Iris pigment epithelial cell (primary cell): ENCODE results near the gene CHCHD3.
"Not testable (repeated sequence)": the region's sequence is repeated elsewhere in the genome, so short reads cannot be mapped to it uniquely, and the experiment has no call there.

Experiments
- DNase-seq: peaks from one replicate; pipeline ENCODE4 v3.0.0-alpha.2; 2011; ENCODE audit warnings: low read depth

The CHCHD3 gene

DNA sequence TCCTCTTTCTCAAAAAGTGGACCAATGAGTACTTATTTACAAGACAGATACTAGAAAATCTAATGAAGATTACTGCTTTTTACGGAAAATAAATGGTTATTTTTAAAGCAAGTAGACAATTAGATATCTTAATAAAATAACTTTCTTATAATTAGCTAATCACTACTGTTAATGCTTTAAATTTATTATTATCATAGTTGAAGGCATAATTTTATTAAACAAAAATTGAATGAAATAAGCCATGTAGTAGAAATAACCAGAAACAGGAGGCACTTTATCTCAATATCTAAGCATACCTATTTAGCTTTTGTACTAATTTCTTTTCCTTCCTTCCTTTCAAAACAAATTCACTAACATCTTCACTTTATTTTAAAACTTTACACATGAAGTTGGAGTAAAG is 134.9 kb downstream of the CHCHD3 start:
- no peak for DNase-seq

- no peak for DNase-seq
Measured at GRCh38 chr7:132944774-132945173, 137.1 kb downstream of the CHCHD3 start.

DNA sequence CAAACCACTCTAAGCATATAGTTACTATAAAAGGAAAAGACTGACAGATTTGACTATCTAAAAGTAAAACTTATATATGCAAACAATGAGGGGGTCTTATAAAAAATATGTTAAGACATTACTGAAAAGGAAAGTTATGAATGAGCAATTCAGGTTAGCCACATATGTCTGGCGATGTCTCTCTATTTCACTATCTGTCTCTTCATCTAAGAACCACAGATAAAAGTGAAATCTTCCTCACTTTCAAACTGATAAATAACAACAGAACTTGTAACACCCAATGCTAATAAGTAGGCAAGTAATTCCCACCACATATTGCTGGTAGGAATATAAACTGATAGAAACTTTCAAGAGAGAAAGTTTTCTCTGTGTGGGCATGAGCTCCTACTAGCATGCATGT is 138.2 kb downstream of the CHCHD3 start:
- no peak for DNase-seq

- DNase-seq: peak; percentile 16
Measured at GRCh38 chr7:132942701-132943100, 139.2 kb downstream of the CHCHD3 start.

DNA sequence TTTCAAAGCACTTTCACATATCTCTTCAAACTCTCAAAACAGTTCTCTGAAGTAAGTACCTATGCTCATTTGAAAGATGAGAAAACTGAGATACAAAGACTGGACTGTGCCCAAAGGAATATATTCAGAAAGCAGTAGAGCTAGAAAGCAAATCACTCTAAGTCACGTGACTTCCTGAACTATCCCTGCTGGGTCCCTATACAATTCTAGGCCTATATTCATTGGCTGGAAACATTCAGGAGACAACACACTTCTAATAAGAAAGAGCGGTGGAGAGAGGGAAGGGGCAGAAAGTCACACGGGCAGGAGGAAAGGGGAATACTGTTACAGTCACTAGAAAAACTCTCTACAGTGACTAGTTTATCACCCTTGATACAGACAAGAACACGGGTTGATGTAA is 140.0 kb downstream of the CHCHD3 start:
- no peak for DNase-seq

GRCh38 chr7:132941428-132941827 is 140.5 kb downstream of the CHCHD3 start:
- no peak for DNase-seq

GRCh38 chr7:132940084-132940483 is 141.8 kb downstream of the CHCHD3 start:
- no peak for DNase-seq

DNA sequence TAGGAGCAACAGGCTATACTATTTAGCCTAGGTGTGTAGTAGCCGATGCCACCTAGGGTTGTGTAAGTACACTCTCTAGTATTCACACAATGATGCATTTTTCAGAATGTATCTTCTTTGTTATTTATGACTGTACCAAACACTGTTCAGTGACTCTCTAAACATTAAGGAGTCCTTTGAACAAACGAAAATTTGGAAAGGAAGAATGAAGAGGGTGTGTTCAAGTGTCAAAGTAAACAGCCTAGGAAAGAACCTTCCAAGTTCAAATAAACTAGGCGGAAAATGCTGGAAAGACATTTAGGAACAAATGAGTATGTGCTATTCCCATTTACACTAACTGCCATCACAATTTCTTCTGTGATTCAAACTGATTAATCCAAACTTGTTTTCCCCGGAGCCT is 142.4 kb downstream of the CHCHD3 start:
- DNase-seq: no peak

DNA sequence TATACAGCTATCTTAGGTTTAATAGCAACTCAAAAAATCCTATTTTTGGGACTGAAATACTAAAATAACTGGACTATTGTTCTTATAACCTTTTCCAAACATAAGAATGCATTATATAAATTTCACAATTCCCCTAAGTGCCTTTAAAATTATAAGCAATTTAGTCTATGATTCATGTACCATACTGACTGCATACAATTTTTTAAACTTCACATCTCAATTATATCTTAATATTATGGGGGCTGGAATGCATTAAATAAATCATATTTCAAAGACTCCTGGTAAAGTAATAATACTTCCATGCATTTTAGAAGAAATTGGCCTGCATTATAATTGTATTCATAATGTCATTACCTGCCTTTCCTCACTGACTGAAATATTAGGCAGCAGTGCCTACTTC is 144.6 kb downstream of the CHCHD3 start:
- DNase-seq: no peak

GRCh38 chr7:132935608-132936007 is 146.3 kb downstream of the CHCHD3 start:
- no peak for DNase-seq

- no peak for DNase-seq
Measured at GRCh38 chr7:132934017-132934416, 147.9 kb downstream of the CHCHD3 start.

GRCh38 chr7:132933072-132933458 is 148.8 kb downstream of the CHCHD3 start:
- DNase-seq: peak; percentile 94

DNA sequence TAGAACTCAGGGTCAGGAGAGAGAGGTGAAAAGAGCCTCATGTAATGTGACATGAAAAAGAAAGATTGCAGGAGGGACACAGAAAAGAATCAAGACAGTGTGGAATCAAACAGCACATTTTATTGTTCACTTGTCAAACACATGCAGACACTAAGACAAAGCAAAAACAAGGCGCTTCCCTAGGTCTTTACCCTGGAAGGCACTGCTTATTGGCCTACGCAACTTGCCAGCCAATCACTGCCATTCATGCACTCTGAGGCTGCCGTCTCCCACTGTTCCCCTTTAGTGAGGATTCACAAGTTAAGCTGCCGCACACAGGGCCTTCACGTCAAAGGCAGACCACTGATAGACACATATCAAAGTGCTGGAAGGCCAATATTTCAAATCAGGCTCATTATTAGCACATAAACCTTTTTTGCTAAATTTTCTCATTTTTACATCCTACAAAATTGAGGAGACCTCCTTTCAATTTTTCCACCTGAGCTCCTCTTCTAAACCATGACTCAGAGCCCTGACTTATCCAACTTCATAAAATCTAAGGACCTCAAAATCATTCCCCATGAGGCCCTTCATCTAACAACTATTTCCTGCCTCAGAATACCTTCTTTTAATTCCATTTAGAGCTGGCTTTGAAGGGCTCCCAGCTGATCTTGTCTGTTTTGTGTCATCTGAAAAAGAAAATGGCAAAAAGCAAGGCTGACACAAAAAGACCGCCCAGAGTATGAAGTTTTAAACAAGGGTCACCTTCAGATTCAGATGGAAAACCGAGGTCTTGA is 149.4 kb downstream of the CHCHD3 start:
- peak; percentile 45 for DNase-seq

DNA sequence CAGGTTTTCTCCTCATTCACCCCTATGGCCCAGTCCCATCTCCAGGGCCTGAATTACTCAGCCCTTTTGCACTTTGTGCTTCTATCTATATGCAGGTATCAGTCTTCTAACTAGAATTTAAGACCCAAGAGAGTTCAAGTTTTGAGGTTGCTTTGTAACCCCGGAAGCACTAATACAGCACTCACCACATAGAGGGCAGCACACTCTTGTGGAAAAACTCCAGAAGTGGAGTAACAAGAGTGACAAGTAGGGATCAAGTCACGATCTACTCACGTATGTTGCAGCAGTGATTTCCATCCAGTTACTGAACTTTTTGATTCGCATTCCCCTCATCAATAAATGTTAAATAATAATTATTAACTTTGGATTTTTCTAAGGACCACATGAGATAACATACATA is 151.0 kb downstream of the CHCHD3 start:
- DNase-seq: peak; percentile 35

GRCh38 chr7:132929944-132930343 is 151.9 kb downstream of the CHCHD3 start:
- peak; percentile 61 for DNase-seq

GRCh38 chr7:132919771-132920170 is 162.1 kb downstream of the CHCHD3 start:
- DNase-seq: no peak

DNA sequence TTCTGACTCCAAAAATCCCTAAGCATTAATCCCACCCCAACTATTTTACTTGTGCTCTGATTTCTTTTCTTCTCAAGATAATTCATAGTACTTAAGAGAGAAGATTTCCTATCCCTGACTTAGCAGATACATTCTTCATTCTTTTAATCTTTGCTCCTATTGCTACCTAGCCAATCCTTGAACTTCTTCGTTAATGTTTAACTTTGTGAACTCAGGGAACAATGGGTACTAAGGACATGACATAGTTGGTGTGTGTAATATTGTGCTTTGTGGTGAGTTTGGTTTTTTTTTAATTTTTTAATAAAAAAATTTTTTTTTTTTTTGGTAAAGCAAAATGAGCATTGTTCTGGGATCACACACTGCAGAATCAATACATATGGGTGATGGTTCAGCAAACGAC is 166.2 kb downstream of the CHCHD3 start:
- no peak for DNase-seq

- DNase-seq: peak; percentile 11
Measured at GRCh38 chr7:132910657-132911056, 171.2 kb downstream of the CHCHD3 start.

- no peak for DNase-seq
Measured at GRCh38 chr7:132907380-132907940, 174.4 kb downstream of the CHCHD3 start.

GRCh38 chr7:132906193-132906835 is 175.6 kb downstream of the CHCHD3 start:
- DNase-seq: no peak

GRCh38 chr7:132905136-132905535 is 176.8 kb downstream of the CHCHD3 start:
- DNase-seq: not testable (repeated sequence)

GRCh38 chr7:132904209-132904608 is 177.7 kb downstream of the CHCHD3 start:
- no peak for DNase-seq

- DNase-seq: not testable (repeated sequence)
Measured at GRCh38 chr7:132902294-132902693, 179.6 kb downstream of the CHCHD3 start.
